ENCODE results near the gene KCNT1. TPM values are rescaled to one million over a fixed set of nuclear protein-coding genes. Genes with fewer than 3 reads are reported as not detected.

The KCNT1 gene
- polyA plus RNA-seq, 1 experiment, result not detected

DNA sequence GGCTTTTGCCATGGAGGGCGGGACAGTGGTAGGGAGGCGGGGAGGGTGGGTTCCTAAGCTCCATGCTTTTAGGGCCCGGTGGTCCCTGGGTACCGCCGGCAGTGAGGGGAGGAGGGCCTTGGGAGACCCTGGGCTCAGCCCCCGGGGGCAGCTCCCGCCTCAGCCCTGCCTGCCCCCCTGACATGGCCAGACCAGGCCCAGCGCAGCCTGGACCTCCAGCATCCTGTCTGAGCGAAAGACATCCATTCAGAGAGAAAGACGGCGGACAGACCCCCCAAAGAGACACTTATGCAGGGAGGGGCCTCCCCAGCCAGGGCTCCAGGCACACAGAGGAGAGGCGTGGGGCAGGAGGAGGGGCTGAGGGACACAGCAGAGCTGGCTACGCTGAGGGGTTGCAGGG is 45.3 kb downstream of the KCNT1 start:
- POLR2A ChIA-PET, result no interaction called here

DNA sequence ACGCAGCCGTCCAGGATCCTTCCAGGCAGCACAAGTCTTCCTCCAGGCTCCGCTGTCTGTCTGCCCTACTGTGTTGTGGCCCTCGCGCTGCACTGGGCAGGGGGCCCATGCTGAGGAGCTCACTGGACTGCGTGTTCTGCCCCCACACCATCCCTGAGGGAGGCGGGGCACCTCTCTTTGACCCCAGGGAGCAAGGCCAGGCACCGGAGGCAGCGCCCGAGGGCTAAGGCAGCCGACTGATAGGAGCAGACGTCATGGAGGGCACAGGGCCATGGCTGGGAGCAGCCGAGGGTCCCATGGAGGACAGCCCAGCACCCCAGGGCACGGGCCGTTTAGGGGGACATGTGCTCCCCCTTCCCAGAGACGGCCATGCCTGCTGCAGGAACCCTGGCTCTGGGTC is 46.7 kb downstream of the KCNT1 start:
- POLR2A ChIA-PET, result no interaction called here
- DNase-seq (ENCODE audit: low read depth), result no peak
- no peaks in the 10 kb centered on the region for H3K36me3 ChIP-seq (ENCODE audit: control insufficient read depth, insufficient read depth, low read length)
- no peak overlapping the region for H3K4me3 ChIP-seq (ENCODE audit: low read depth, low read length)
- no peaks in the 10 kb centered on the region for H3K27me3 ChIP-seq (ENCODE audit: control insufficient read depth, insufficient read depth, low read length)
- TF ChIP-seq, protein P1, sequence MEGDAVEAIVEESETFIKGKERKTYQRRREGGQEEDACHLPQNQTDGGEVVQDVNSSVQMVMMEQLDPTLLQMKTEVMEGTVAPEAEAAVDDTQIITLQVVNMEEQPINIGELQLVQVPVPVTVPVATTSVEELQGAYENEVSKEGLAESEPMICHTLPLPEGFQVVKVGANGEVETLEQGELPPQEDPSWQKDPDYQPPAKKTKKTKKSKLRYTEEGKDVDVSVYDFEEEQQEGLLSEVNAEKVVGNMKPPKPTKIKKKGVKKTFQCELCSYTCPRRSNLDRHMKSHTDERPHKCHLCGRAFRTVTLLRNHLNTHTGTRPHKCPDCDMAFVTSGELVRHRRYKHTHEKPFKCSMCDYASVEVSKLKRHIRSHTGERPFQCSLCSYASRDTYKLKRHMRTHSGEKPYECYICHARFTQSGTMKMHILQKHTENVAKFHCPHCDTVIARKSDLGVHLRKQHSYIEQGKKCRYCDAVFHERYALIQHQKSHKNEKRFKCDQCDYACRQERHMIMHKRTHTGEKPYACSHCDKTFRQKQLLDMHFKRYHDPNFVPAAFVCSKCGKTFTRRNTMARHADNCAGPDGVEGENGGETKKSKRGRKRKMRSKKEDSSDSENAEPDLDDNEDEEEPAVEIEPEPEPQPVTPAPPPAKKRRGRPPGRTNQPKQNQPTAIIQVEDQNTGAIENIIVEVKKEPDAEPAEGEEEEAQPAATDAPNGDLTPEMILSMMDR (IDR thresholded peaks at IDR 0.05; ENCODE audit: insufficient read depth, low read depth, low read length), result no peak
- CTCF ChIA-PET, result no interaction called here

More for the DNA sequence above, 45.3 kb downstream of the KCNT1 start:
- TF ChIP-seq, protein P1 (IDR thresholded peaks at IDR 0.05; ENCODE audit: insufficient read depth, low read depth, low read length), result no peak
- Histone ChIP-seq H3K36me3 (ENCODE audit: control insufficient read depth, insufficient read depth, low read length) (no peaks in the 10 kb centered on the region), H3K4me3 (ENCODE audit: low read depth, low read length) (no peak overlapping the region), H3K27me3 (ENCODE audit: control insufficient read depth, insufficient read depth, low read length) (no peaks in the 10 kb centered on the region)
- DNase-seq (ENCODE audit: low read depth), result no peak
- CTCF ChIA-PET, result no interaction called here

DNA sequence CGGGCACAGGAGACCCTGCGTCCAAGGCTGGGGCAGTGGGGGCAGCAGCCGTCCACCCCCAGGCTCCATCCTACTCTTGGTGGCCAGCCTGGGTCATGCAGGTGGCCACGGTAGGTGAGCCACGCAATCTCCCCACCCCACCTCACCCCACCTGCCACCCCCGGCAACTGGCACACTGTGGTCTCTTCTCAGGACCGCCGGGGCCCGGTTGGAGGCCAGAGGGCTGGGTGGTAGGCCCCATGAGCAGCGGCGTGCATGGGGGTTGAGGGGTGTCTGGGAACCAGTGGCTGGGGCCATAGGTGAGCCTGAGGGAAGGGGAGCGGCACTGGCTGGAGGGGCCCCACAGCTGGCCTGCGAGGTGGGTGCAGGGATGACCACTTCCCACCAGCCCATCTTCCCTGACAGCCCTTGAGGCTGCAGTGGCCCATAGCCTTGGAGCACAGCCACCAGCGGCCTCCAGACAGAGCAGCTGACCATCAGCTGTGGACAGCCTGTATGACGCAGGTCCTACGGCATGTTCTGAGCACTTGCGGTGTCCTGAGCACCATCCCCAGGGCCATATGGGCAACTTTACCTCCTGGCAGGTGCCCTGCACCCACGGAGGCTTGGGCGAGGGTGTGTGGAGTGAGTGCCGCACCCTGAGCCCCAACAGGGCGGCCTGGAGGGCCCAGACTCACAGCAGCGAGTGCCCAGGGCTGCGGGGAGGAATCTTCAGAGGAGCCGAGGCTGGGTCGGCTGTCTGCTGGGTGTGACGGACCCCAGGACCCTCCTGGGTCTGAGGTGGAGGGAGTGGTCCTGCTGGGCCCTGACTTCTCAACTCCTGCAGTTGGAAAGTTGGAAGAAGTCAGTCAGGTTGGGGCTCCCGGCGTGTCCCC is 47.4 kb downstream of the KCNT1 start:
- no peak overlapping the region for H3K4me3 ChIP-seq (ENCODE audit: low read depth, low read length)
- DNase-seq (ENCODE audit: low read depth), result no peak
- no peaks in the 10 kb centered on the region for H3K36me3 ChIP-seq (ENCODE audit: control insufficient read depth, insufficient read depth, low read length)
- POLR2A ChIA-PET, result no interaction called here
- TF ChIP-seq, protein P1 (IDR thresholded peaks at IDR 0.05; ENCODE audit: insufficient read depth, low read depth, low read length), result no peak
- CTCF ChIA-PET, result no interaction called here
- H3K27me3 ChIP-seq (ENCODE audit: control insufficient read depth, insufficient read depth, low read length), result no peaks in the 10 kb centered on the region

DNA sequence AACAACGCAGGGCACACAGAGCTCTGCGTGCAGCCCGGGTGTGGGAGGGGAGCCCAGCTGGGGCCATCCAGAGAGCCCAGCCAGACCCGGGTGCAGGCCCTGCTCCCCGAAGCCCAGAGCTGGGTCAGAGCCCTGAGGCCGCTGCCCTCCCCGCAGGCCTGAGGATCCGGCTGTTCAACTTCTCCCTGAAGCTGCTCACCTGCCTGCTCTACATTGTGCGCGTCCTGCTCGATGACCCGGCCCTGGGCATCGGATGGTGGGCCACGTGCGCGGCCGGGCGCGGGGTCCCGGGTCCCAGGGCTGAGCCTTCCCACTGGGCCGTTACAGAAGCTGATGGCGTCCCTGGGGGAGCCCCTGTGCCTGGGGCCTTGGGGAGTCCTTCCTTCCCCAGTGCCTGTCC is 48.8 kb downstream of the KCNT1 start:
- no peak overlapping the region for H3K4me3 ChIP-seq (ENCODE audit: low read depth, low read length)
- H3K27me3 ChIP-seq (ENCODE audit: control insufficient read depth, insufficient read depth, low read length), result no peaks in the 10 kb centered on the region
- no peaks in the 10 kb centered on the region for H3K36me3 ChIP-seq (ENCODE audit: control insufficient read depth, insufficient read depth, low read length)
- ChIA-PET POLR2A (no interaction called here), CTCF (interaction anchor here (0.6 kb wide), 1 partner anchor 394 kb away, joined by 3 read pairs; no protein-coding TSS in a partner anchor)
- no peak for DNase-seq (ENCODE audit: low read depth)
- TF ChIP-seq, protein P1 (IDR thresholded peaks at IDR 0.05; ENCODE audit: insufficient read depth, low read depth, low read length), result no peak

DNA sequence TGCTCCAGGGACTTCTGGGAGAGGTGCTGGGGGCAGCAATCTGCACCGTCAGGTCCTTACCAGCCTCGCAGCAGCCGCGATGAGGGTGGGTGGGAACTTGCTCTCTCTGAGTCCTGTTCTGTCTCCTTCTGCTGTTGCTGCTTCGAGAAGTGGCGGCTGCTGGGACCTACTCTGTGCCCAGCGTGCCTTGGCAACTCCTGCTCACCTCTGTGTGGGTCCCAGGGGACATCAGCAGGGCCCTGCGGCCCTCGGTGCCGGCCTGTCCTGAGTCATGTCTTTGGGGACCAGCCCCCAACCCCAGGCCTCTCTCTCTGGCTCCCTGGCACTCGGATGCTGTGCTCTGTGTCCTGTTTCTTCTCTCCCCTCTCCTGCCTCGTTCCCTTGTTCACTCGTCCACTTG is 49.5 kb downstream of the KCNT1 start:
- POLR2A ChIA-PET, result no interaction called here
- TF ChIP-seq, protein P1 (IDR thresholded peaks at IDR 0.05; ENCODE audit: insufficient read depth, low read depth, low read length), result no peak
- Histone ChIP-seq H3K4me3 (ENCODE audit: low read depth, low read length) (no peak overlapping the region), H3K36me3 (ENCODE audit: control insufficient read depth, insufficient read depth, low read length) (no peaks in the 10 kb centered on the region), H3K27me3 (ENCODE audit: control insufficient read depth, insufficient read depth, low read length) (no peaks in the 10 kb centered on the region)
- DNase-seq (ENCODE audit: low read depth), result no peak
- CTCF ChIA-PET, result no interaction called here

Data from BJ (cell line).